K562 (cell line): ENCODE measurements around the gene RASIP1. TPM values are rescaled to one million over a fixed set of nuclear protein-coding genes. Genes with fewer than 3 reads are reported as not detected.

Experiments used
- ASH1L ChIP-seq: fragments of 450-650 bp; IDR thresholded peaks from 2 replicates; pipeline ENCODE4 v1.6.1; 2018; ENCODE audit warnings: borderline replicate concordance, mild to moderate bottlenecking, low read depth; ENCODE audit not compliant: partially characterized antibody
- BCL6 ChIP-seq: fragments of 250-450 bp; sonication (Bioruptor Pico); IDR thresholded peaks from 2 replicates; pipeline ENCODE4 v1.4.0; 2020
- FOXK1 ChIP-seq: sonication (generic); formaldehyde crosslinking; IDR thresholded peaks from 2 replicates; pipeline ENCODE4 v1.8.0; 2022; ENCODE audit warnings: missing genetic modification reagents, mild to moderate bottlenecking, borderline replicate concordance
- FOXM1 ChIP-seq, 2 experiments: fragments of 450-650 bp in 1 of 2; sonication (generic) in 1 of 2; formaldehyde crosslinking in 1 of 2; IDR thresholded peaks; 2 replicates each; pipeline versions ENCODE4 v1.6.1 to v1.9.0; 2017 to 2022; ENCODE audit warnings: low read depth in 2 of 2, mild to moderate bottlenecking in 2 of 2, missing genetic modification reagents in 1 of 2, moderate library complexity in 1 of 2
- HDAC8 ChIP-seq: fragments of 450-650 bp; IDR thresholded peaks from 2 replicates; pipeline ENCODE4 v1.6.1; 2016; ENCODE audit warnings: mild to moderate bottlenecking, missing genetic modification characterization, moderate library complexity, missing compliant biosample characterization
- HNRNPUL1 ChIP-seq: fragments of 200-400 bp; formaldehyde crosslinking; IDR thresholded peaks from 2 replicates; pipeline ENCODE4 v1.6.1; 2017; ENCODE audit warnings: low read length
- HSF4 ChIP-seq: fragments of 250-450 bp; sonication (Bioruptor Pico); IDR thresholded peaks from 2 replicates; pipeline ENCODE4 v2.1.2; 2022; ENCODE audit warnings: mild to moderate bottlenecking, moderate library complexity, borderline replicate concordance
- IFI16 ChIP-seq: fragments of 250-450 bp; sonication (Bioruptor Pico); IDR thresholded peaks from 2 replicates; pipeline ENCODE4 v2.1.2; 2022; ENCODE audit warnings: mild to moderate bottlenecking, inconsistent platforms
- MBD2 ChIP-seq: sonication (generic); IDR thresholded peaks from 2 replicates; pipeline ENCODE4 v1.6.1; 2016; ENCODE audit warnings: low read depth, borderline replicate concordance
- NFATC3 ChIP-seq: fragments of 450-650 bp; IDR thresholded peaks from 2 replicates; pipeline ENCODE4 v1.6.1; 2017; ENCODE audit warnings: mild to moderate bottlenecking
- SIN3A ChIP-seq, 2 experiments: fragments of 150-350 bp in 1 of 2; IDR thresholded peaks; 2 replicates each; pipeline ENCODE4 v1.6.1; 2011 to 2016; ENCODE audit warnings: borderline replicate concordance in 2 of 2, low read depth in 2 of 2, low read length in 2 of 2, mild to moderate bottlenecking in 2 of 2, moderate library complexity in 2 of 2; ENCODE audit not compliant: control insufficient read depth in 1 of 2
- SIX5 ChIP-seq, 2 experiments: IDR thresholded peaks; 2 replicates each; pipeline ENCODE4 v1.6.1; 2011; ENCODE audit warnings: low read length in 2 of 2, borderline replicate concordance in 1 of 2, low read depth in 1 of 2, mild to moderate bottlenecking in 1 of 2, moderate library complexity in 1 of 2; ENCODE audit not compliant: insufficient read depth in 1 of 2
- SMAD2 ChIP-seq: fragments of 150-350 bp; IDR thresholded peaks from 2 replicates; pipeline ENCODE4 v1.6.1; 2014; ENCODE audit warnings: low read depth, mild to moderate bottlenecking, low read length
- polyA plus RNA-seq, 8 experiments: library from polyadenylated mRNA; depleted of rRNA in 4 of 8; stranded (reverse) in 5 of 8; unstranded in 3 of 8; fragments of >200 nt; fragmentation: Nextera tagmentation in 2 of 8; fragmentation: Illumina TruSeq in 1 of 8; extraction: Ambion mirVana in 2 of 8; extraction: Trizol in 1 of 8; gene quantifications; 2 replicates each; pipeline versions ENCODE4 v1.2.1 to v1.2.3, GENCODE V29; 2011 to 2014; ENCODE audit warnings: inconsistent platforms in 1 of 8, missing spikeins in 1 of 8
- total RNA-seq, 7 experiments: library from RNA; depleted of rRNA in 6 of 7; stranded (reverse); fragments of >200 nt in 6 of 7; fragmentation: Illumina TruSeq in 2 of 7; extraction: Trizol in 2 of 7; gene quantifications; 2 replicates each; pipeline versions ENCODE4 v1.2.1 to v1.2.3, GENCODE V29; 2011 to 2021; ENCODE audit warnings: low replicate concordance in 1 of 7
- TF ChIP-seq, protein P1 (sequence below): sonication (generic); formaldehyde crosslinking; IDR thresholded peaks from 2 replicates; pipeline ENCODE4 v1.8.0; 2023; ENCODE audit warnings: mild to moderate bottlenecking, missing genetic modification reagents
- TF ChIP-seq, protein P2 (sequence below): IDR thresholded peaks from 2 replicates; pipeline ENCODE4 v1.6.1; 2012; ENCODE audit warnings: low read depth, low read length, improper control_type of control experiment, borderline replicate concordance
- TF ChIP-seq, protein P3 (sequence below): fragments of 450-650 bp; conservative IDR thresholded peaks from 2 replicates; pipeline ENCODE4 v1.6.1; 2016; ENCODE audit warnings: missing genetic modification characterization, low read depth, mild to moderate bottlenecking, missing compliant biosample characterization, moderate library complexity
- TF ChIP-seq, protein P4 (sequence below): IDR thresholded peaks from 2 replicates; pipeline ENCODE4 v1.6.1; 2014; ENCODE audit warnings: antibody characterized with exemption

The RASIP1 gene
- total and polyA plus RNA-seq, 9 of the 15 experiments (the other 6 are each of a cell fraction or from before 2014, with no cell fraction given) = 0.20 to 4.7 (median 1.5) TPM

DNA sequence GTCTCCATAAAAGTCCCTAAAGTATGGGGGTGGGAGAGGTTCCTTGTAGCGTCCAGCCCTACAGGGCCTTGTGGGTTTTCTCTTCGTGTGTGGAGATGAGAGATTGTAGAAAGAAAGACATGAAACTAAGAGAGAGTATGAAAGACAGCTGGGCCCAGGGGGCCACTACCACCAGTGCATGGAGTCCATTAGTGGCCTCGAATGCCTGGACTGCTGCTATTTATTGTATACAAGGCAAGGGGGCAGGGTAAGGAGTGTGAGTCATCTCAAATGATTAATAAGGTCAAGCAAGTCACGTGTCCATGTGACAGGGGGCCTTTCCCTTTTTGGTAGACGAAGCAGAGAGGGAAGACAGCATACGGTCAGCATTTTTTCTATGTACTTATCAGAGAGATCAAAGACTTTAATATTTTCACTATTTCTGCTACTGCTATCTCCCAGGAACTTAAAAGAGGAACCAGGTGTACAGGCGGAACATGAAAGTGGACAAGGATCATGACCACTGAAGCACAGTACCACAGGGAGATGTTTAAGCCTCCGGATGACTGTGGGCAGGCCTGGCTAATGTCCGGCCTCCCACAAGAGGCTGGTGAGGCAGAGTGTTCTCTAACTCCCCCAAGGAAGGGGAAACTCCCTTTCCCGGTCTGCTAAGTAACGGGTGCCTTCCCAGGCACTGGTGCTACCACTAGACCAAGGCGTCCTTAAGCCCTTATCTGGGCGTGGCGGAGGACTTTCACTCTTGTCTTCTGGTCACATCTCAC, 40.4 kb upstream of the RASIP1 start (continued):
- TF ChIP-seq MBD2 = peak; percentile 41; the same call in 1 of the 2 replicates
- no peak for TF ChIP-seq HDAC8 (tag)
- TF ChIP-seq, protein P1, sequence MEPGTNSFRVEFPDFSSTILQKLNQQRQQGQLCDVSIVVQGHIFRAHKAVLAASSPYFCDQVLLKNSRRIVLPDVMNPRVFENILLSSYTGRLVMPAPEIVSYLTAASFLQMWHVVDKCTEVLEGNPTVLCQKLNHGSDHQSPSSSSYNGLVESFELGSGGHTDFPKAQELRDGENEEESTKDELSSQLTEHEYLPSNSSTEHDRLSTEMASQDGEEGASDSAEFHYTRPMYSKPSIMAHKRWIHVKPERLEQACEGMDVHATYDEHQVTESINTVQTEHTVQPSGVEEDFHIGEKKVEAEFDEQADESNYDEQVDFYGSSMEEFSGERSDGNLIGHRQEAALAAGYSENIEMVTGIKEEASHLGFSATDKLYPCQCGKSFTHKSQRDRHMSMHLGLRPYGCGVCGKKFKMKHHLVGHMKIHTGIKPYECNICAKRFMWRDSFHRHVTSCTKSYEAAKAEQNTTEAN (CRISPR knock-in tag) = no peak
- TF ChIP-seq, protein P2, sequence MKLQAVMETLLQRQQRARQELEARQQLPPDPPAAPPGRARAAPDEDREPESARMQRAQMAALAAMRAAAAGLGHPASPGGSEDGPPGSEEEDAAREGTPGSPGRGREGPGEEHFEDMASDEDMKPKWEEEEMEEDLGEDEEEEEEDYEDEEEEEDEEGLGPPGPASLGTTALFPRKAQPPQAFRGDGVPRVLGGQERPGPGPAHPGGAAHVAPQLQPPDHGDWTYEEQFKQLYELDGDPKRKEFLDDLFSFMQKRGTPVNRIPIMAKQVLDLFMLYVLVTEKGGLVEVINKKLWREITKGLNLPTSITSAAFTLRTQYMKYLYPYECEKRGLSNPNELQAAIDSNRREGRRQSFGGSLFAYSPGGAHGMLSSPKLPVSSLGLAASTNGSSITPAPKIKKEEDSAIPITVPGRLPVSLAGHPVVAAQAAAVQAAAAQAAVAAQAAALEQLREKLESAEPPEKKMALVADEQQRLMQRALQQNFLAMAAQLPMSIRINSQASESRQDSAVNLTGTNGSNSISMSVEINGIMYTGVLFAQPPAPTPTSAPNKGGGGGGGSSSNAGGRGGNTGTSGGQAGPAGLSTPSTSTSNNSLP = peak; percentile 71; the same call in 1 of the 2 replicates
- peak; percentile 81; the same call in 1 of the 2 replicates for TF ChIP-seq FOXK1 (CRISPR knock-in tag)
- 0 out of 2 replicates have a peak, but pooled peaks have one; percentile 35 for TF ChIP-seq NFATC3
- TF ChIP-seq ASH1L = no peak
- no peak for TF ChIP-seq HSF4 (CRISPR knock-in tag)
- TF ChIP-seq HNRNPUL1 = no peak
- TF ChIP-seq SIX5 (IDR thresholded peaks at IDR 0.05; ENCODE audit: borderline replicate concordance in 1 of 2, insufficient read depth in 1 of 2, low read depth in 1 of 2, low read length in 2 of 2) = no peak
- no peak for TF ChIP-seq IFI16 (CRISPR knock-in tag)
- TF ChIP-seq, protein P3, sequence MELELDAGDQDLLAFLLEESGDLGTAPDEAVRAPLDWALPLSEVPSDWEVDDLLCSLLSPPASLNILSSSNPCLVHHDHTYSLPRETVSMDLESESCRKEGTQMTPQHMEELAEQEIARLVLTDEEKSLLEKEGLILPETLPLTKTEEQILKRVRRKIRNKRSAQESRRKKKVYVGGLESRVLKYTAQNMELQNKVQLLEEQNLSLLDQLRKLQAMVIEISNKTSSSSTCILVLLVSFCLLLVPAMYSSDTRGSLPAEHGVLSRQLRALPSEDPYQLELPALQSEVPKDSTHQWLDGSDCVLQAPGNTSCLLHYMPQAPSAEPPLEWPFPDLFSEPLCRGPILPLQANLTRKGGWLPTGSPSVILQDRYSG (tag) = no peak
- TF ChIP-seq SIN3A (IDR thresholded peaks at IDR 0.05; ENCODE audit: borderline replicate concordance in 2 of 2, control insufficient read depth in 1 of 2, low read depth in 2 of 2, low read length in 2 of 2) = no peak
- TF ChIP-seq, protein P4, sequence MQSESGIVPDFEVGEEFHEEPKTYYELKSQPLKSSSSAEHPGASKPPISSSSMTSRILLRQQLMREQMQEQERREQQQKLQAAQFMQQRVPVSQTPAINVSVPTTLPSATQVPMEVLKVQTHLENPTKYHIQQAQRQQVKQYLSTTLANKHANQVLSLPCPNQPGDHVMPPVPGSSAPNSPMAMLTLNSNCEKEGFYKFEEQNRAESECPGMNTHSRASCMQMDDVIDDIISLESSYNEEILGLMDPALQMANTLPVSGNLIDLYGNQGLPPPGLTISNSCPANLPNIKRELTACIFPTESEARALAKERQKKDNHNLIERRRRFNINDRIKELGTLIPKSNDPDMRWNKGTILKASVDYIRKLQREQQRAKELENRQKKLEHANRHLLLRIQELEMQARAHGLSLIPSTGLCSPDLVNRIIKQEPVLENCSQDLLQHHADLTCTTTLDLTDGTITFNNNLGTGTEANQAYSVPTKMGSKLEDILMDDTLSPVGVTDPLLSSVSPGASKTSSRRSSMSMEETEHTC = peak; percentile 73; the same call in 1 of the 2 replicates
- TF ChIP-seq BCL6 = no peak
- TF ChIP-seq SMAD2 = no peak
- TF ChIP-seq FOXM1 (IDR thresholded peaks at IDR 0.05; ENCODE audit: low read depth) = no peak
- no peak for TF ChIP-seq FOXM1 (CRISPR knock-in tag; IDR thresholded peaks at IDR 0.05; ENCODE audit: low read depth)
